GM23338 (cell line): Measurements from ENCODE around the gene ZNF880.
A peak's percentile ranks its signal among the peaks of the same experiment; 100 is the strongest.

ENCODE experiments used
- EZH2 ChIP-seq: fragments of 200-600 bp; sonication (generic); IDR thresholded peaks from one replicate; pipeline ENCODE4 v1.8.0; 2017; ENCODE audit warnings: antibody characterized with exemption, mild to moderate bottlenecking, low read depth; ENCODE audit not compliant: unreplicated experiment
- EZH2phosphoT487 ChIP-seq: fragments of 200-600 bp; sonication (generic); IDR thresholded peaks from one replicate; pipeline ENCODE4 v1.8.1; 2018; ENCODE audit warnings: antibody characterized with exemption; ENCODE audit not compliant: unreplicated experiment
- POLR2AphosphoS5 ChIP-seq: IDR thresholded peaks from 2 replicates; pipeline ENCODE4 v1.6.1; 2016; ENCODE audit warnings: antibody characterized with exemption, low read depth
- TF ChIP-seq, protein P1 (sequence below), 2 experiments: fragments of 200-600 bp in 1 of 2; sonication (generic) in 1 of 2; conservative IDR thresholded peaks; 2 replicates each; pipeline versions ENCODE4 v1.5.1 to v1.6.1; 2016 to 2017; ENCODE audit warnings: antibody characterized with exemption in 2 of 2, low read depth in 2 of 2, mild to moderate bottlenecking in 2 of 2, moderate library complexity in 1 of 2
- TF ChIP-seq, protein P2 (sequence below): IDR thresholded peaks from one replicate; pipeline ENCODE4 v1.6.1; 2018; ENCODE audit warnings: antibody characterized with exemption; ENCODE audit not compliant: unreplicated experiment

DNA sequence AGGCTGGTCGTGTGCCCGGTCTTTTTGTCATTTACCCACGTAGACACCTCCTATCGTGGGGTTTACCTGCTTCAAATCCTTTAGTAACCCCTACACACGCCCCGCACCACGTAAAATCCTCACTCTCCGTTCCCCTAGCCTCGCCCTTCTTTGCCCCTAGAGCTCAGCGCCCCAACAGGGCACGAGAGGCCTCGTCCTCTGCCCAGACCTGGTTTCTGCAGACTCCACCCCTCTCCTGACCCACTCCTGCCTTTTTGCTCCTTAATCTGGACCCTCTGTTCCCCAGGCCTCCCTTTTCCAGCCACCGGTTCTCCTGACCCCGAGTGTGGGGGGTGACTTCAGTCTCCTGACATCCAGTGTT lies 28.3 kb downstream of the ZNF880 start:
- TF ChIP-seq, protein P1, sequence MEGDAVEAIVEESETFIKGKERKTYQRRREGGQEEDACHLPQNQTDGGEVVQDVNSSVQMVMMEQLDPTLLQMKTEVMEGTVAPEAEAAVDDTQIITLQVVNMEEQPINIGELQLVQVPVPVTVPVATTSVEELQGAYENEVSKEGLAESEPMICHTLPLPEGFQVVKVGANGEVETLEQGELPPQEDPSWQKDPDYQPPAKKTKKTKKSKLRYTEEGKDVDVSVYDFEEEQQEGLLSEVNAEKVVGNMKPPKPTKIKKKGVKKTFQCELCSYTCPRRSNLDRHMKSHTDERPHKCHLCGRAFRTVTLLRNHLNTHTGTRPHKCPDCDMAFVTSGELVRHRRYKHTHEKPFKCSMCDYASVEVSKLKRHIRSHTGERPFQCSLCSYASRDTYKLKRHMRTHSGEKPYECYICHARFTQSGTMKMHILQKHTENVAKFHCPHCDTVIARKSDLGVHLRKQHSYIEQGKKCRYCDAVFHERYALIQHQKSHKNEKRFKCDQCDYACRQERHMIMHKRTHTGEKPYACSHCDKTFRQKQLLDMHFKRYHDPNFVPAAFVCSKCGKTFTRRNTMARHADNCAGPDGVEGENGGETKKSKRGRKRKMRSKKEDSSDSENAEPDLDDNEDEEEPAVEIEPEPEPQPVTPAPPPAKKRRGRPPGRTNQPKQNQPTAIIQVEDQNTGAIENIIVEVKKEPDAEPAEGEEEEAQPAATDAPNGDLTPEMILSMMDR (conservative IDR thresholded peaks at IDR 0.05; ENCODE audit: low read depth in 2 of 2) = peak; percentile 13 to 25; a peak in 2 of 4 replicates
- TF ChIP-seq EZH2 (no peak), POLR2AphosphoS5 (no peak), EZH2phosphoT487 (no peak)
- TF ChIP-seq, protein P2, sequence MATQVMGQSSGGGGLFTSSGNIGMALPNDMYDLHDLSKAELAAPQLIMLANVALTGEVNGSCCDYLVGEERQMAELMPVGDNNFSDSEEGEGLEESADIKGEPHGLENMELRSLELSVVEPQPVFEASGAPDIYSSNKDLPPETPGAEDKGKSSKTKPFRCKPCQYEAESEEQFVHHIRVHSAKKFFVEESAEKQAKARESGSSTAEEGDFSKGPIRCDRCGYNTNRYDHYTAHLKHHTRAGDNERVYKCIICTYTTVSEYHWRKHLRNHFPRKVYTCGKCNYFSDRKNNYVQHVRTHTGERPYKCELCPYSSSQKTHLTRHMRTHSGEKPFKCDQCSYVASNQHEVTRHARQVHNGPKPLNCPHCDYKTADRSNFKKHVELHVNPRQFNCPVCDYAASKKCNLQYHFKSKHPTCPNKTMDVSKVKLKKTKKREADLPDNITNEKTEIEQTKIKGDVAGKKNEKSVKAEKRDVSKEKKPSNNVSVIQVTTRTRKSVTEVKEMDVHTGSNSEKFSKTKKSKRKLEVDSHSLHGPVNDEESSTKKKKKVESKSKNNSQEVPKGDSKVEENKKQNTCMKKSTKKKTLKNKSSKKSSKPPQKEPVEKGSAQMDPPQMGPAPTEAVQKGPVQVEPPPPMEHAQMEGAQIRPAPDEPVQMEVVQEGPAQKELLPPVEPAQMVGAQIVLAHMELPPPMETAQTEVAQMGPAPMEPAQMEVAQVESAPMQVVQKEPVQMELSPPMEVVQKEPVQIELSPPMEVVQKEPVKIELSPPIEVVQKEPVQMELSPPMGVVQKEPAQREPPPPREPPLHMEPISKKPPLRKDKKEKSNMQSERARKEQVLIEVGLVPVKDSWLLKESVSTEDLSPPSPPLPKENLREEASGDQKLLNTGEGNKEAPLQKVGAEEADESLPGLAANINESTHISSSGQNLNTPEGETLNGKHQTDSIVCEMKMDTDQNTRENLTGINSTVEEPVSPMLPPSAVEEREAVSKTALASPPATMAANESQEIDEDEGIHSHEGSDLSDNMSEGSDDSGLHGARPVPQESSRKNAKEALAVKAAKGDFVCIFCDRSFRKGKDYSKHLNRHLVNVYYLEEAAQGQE = no peak
